K562 (cell line): ENCODE data around the gene C2CD2. TPM values are rescaled to one million over a fixed set of nuclear protein-coding genes. Genes with fewer than 3 reads are reported as not detected.

ENCODE experiments used
- ATAC-seq: fragments of 200-7000 bp; cut with Tn5 transposase; 3 replicates; pipeline ENCODE4 v1.9.1; 2020; ENCODE audit warnings: moderate library complexity
- BruUV-seq: library from RNA; stranded (reverse); fragments of 400-500 nt; replicated peaks from 2 replicates; lab custom pipeline; 2021; lab: Mats Ljungman, UMichigan
- CTCF ChIA-PET: fragments of 300-600 bp; formaldehyde crosslinking; extraction: SDS; loops from one replicate; lab custom pipeline; 2021; ENCODE audit warnings: low intra/inter-chr PET ratio; lab: Yijun Ruan, JAX
- POLR2A ChIA-PET: fragments of 300-600, 350-650 bp; sonication (Branson Sonifier 250); formaldehyde crosslinking; extraction: SDS; loops from one replicate; lab custom pipeline; 2021; ENCODE audit warnings: antibody characterized with exemption, inconsistent platforms; lab: Yijun Ruan, JAX
- DNase-seq, 4 experiments: peaks; one replicate each; pipeline versions ENCODE4 v3.0.0 to v3.0.0-alpha.2; 2011 to 2018; ENCODE audit warnings: low spot score in 3 of 4, mixed read lengths in 3 of 4; ENCODE audit errors: extremely low read depth in 1 of 4
- FAIRE-seq: peaks from 2 replicates; lab custom pipeline; 2011; peaks lifted over from hg19 to GRCh38; lab: Jason Lieb, UNC
- H2AFZ ChIP-seq: 2 replicates; pipeline ENCODE4 v1.6.0; 2011; ENCODE audit warnings: low read depth, low read length, control low read depth, inconsistent platforms
- H3K27ac ChIP-seq: fragments of 200-600 bp; 3 replicates; pipeline ENCODE4 v1.8.0; 2011; ENCODE audit warnings: low read depth, mild to moderate bottlenecking, control low read depth, inconsistent platforms, low read length, moderate library complexity, mixed read lengths; ENCODE audit errors: extremely low read depth
- H3K27me3 ChIP-seq, 2 experiments: fragments of 300-600 bp in 1 of 2; 2 replicates in 1 of 2; 3 replicates in 1 of 2; pipeline versions ENCODE4 v1.6.0 to v1.8.0; 2011; ENCODE audit warnings: inconsistent platforms in 2 of 2, low read length in 2 of 2, mild to moderate bottlenecking in 1 of 2, mixed read lengths in 1 of 2, moderate library complexity in 1 of 2; ENCODE audit not compliant: control insufficient read depth in 2 of 2, insufficient read depth in 2 of 2
- H3K36me3 ChIP-seq: fragments of 300-600 bp; 3 replicates; pipeline ENCODE4 v1.8.0; 2011; ENCODE audit warnings: mild to moderate bottlenecking, low read length, inconsistent platforms; ENCODE audit not compliant: control insufficient read depth, insufficient read depth
- H3K4me1 ChIP-seq, 2 experiments: fragments of 200-600 bp in 1 of 2; replicated peaks in 1 of 2; 2 replicates in 1 of 2; 3 replicates in 1 of 2; pipeline versions ENCODE4 v1.5.1 to v1.8.0; 2011; ENCODE audit warnings: inconsistent platforms in 2 of 2, low read length in 2 of 2, mild to moderate bottlenecking in 1 of 2, mixed read lengths in 1 of 2, moderate library complexity in 1 of 2; ENCODE audit not compliant: control insufficient read depth in 2 of 2, insufficient read depth in 2 of 2
- H3K4me2 ChIP-seq: 2 replicates; pipeline ENCODE4 v1.6.1; 2011; ENCODE audit warnings: low read length, control low read depth, inconsistent platforms, mixed read lengths; ENCODE audit not compliant: insufficient read depth
- H3K4me3 ChIP-seq: fragments of 200-600 bp; sonication (generic), shearing (Covaris generic); 2 replicates; pipeline ENCODE4 v1.5.1; 2016; ENCODE audit warnings: control low read depth, inconsistent platforms
- H3K79me2 ChIP-seq: fragments of 200-600 bp; 3 replicates; pipeline ENCODE4 v1.8.0; 2011; ENCODE audit warnings: low read length, inconsistent platforms; ENCODE audit not compliant: control insufficient read depth, insufficient read depth
- H3K9ac ChIP-seq, 2 experiments: 2 replicates each; pipeline versions ENCODE4 v1.6.0 to v1.6.1; 2011; ENCODE audit warnings: low read depth in 2 of 2, low read length in 2 of 2, control low read depth in 1 of 2, inconsistent platforms in 1 of 2, mild to moderate bottlenecking in 1 of 2, mixed read lengths in 1 of 2; ENCODE audit not compliant: insufficient read depth in 1 of 2
- H3K9me1 ChIP-seq: one replicate; pipeline ENCODE4 v1.6.0; 2011; ENCODE audit warnings: inconsistent platforms, mild to moderate bottlenecking, low read length, moderate library complexity; ENCODE audit not compliant: control insufficient read depth, insufficient read depth
- H3K9me3 ChIP-seq: replicated peaks from 2 replicates; pipeline ENCODE4 v1.5.1; 2011; ENCODE audit warnings: low read depth, low read length, inconsistent platforms; ENCODE audit not compliant: control insufficient read depth, insufficient read depth
- H4K20me1 ChIP-seq: replicated peaks from 2 replicates; pipeline ENCODE4 v1.6.1; 2011; ENCODE audit warnings: low read length, inconsistent platforms, mixed read lengths; ENCODE audit not compliant: control insufficient read depth, insufficient read depth
- ARID1B ChIP-seq: fragments of 450-650 bp; IDR thresholded peaks from 2 replicates; pipeline ENCODE4 v1.6.1; 2016; ENCODE audit warnings: antibody characterized with exemption, mild to moderate bottlenecking, inconsistent platforms
- CHD4 ChIP-seq: fragments of 200-600 bp; sonication (generic); IDR thresholded peaks from 3 replicates; pipeline ENCODE4 v1.6.1; 2012; ENCODE audit warnings: low read depth, mild to moderate bottlenecking, mixed read lengths, low read length, inconsistent platforms; ENCODE audit not compliant: insufficient read depth, insufficient replicate concordance, poor library complexity, severe bottlenecking
- ETV1 ChIP-seq: fragments of 450-650 bp; conservative IDR thresholded peaks from 2 replicates; pipeline ENCODE4 v1.6.1; 2016; ENCODE audit warnings: missing genetic modification characterization, control low read depth, low read depth, missing compliant biosample characterization
- GTF3C2 ChIP-seq: IDR thresholded peaks from 3 replicates; pipeline ENCODE4 v1.6.1; 2011; ENCODE audit warnings: borderline replicate concordance, mild to moderate bottlenecking, moderate library complexity; ENCODE audit not compliant: insufficient read length; ENCODE audit errors: extremely low read depth
- ILK ChIP-seq: fragments of 450-650 bp; IDR thresholded peaks from 2 replicates; pipeline ENCODE4 v1.6.1; 2016; ENCODE audit warnings: missing genetic modification characterization, low read depth, mild to moderate bottlenecking, missing compliant biosample characterization, moderate library complexity, borderline replicate concordance
- NR3C1 ChIP-seq: sonication (generic); formaldehyde crosslinking; IDR thresholded peaks from 2 replicates; pipeline ENCODE4 v1.8.1; 2022; ENCODE audit warnings: missing genetic modification reagents
- PURB ChIP-seq: sonication (generic); formaldehyde crosslinking; IDR thresholded peaks from 2 replicates; pipeline ENCODE4 v1.9.0; 2021; ENCODE audit warnings: low read depth, mild to moderate bottlenecking, missing genetic modification reagents
- RHOXF2B ChIP-seq: fragments of 250-450 bp; sonication (Bioruptor Pico); conservative IDR thresholded peaks from 2 replicates; pipeline ENCODE4 v1.5.1; 2021
- SRF ChIP-seq, 2 experiments: fragments of 250-450, 450-650 bp in 1 of 2; sonication (Bioruptor Pico) in 1 of 2; sonication (generic) in 1 of 2; formaldehyde crosslinking; IDR thresholded peaks; 2 replicates each; pipeline versions ENCODE4 v1.5.0 to v1.5.1; 2020 to 2022; ENCODE audit warnings: mild to moderate bottlenecking in 1 of 2, missing genetic modification reagents in 1 of 2
- SUPT5H ChIP-seq: fragments of 450-650 bp; IDR thresholded peaks from 2 replicates; pipeline ENCODE4 v1.6.1; 2016
- TAF7 ChIP-seq: fragments of 450-650 bp; IDR thresholded peaks from 2 replicates; pipeline ENCODE4 v1.6.1; 2016; ENCODE audit warnings: missing genetic modification characterization, missing compliant biosample characterization
- WGBS: fragments of 100-300 bp; shearing (Covaris generic); methylation state at CpG from one replicate; pipeline ENCODE4 v1.1.6; 2016; ENCODE audit warnings: low coverage, mixed read lengths; ENCODE audit not compliant: insufficient coverage; ENCODE audit errors: missing lambda C conversion rate; 5-methylcytosine and 5-hydroxymethylcytosine counted together
- in situ Hi-C: fragments of 300-500 bp; cut with MboI; formaldehyde crosslinking; loops from 4 replicates; pipeline ENCODE4 v1.15.0; 2018; ENCODE audit warnings: inconsistent platforms, mixed read lengths
- intact Hi-C: fragments of 100-400 bp; cut with micrococcal nuclease; formaldehyde crosslinking; loops from 2 replicates; pipeline ENCODE4 v1.14.2; 2022
- polyA plus RNA-seq, 8 experiments: library from polyadenylated mRNA; depleted of rRNA in 4 of 8; stranded (reverse) in 5 of 8; unstranded in 3 of 8; fragments of >200 nt; fragmentation: Nextera tagmentation in 2 of 8; fragmentation: Illumina TruSeq in 1 of 8; extraction: Ambion mirVana in 2 of 8; extraction: Trizol in 1 of 8; gene quantifications; 2 replicates each; pipeline versions ENCODE4 v1.2.1 to v1.2.3, GENCODE V29; 2011 to 2014; ENCODE audit warnings: inconsistent platforms in 1 of 8, missing spikeins in 1 of 8
- total RNA-seq, 7 experiments: library from RNA; depleted of rRNA in 6 of 7; stranded (reverse); fragments of >200 nt in 6 of 7; fragmentation: Illumina TruSeq in 2 of 7; extraction: Trizol in 2 of 7; gene quantifications; 2 replicates each; pipeline versions ENCODE4 v1.2.1 to v1.2.3, GENCODE V29; 2011 to 2021; ENCODE audit warnings: low replicate concordance in 1 of 7

Gene C2CD2
- total and polyA plus RNA-seq, 9 of the 15 experiments (the other 6 are each of a cell fraction or from before 2014, with no cell fraction given), result 1.3 to 21.6 (median 12.1) TPM

GRCh38 chr21:41997657-41998056 is 43.8 kb upstream of the C2CD2 start:
- ChIA-PET CTCF (no interaction called here), POLR2A (no interaction called here)
- Histone ChIP-seq H2AFZ (no peak overlapping the region), H3K4me2 (no peak overlapping the region), H3K4me1 (no peaks in the 10 kb centered on the region; a peak in 1 of 5 replicates), H3K27ac (no peak overlapping the region), H3K36me3 (peaks cover 50% of the 10 kb centered on the region), H3K79me2 (no peaks in the 10 kb centered on the region; the same call in 2 of the 3 replicates), H3K9me3 (no peaks in the 10 kb centered on the region), H3K4me3 (no peak overlapping the region), H3K9me1 (no peaks in the 10 kb centered on the region), H3K27me3 (no peaks in the 10 kb centered on the region), H3K9ac (no peak overlapping the region), H4K20me1 (no peaks in the 10 kb centered on the region)
- WGBS, result 100% methylated on average over 1 of the region's 1 CpG
- in situ Hi-C loops, result no loop called here
- intact Hi-C loops, result no loop called here
- no peak for FAIRE-seq
- DNase-seq, result no peak
- BruUV-seq, result no TSS peak
- TF ChIP-seq GTF3C2 (no peak), ETV1 (tag) (no peak), TAF7 (no peak), ILK (no peak), CHD4 (no peak), ARID1B (no peak), NR3C1 (CRISPR knock-in tag) (no peak), SRF (CRISPR knock-in tag; IDR thresholded peaks at IDR 0.05) (no peak), RHOXF2B (no peak), SUPT5H (no peak), PURB (no peak)
- ATAC-seq, result no peak
